Breast epithelium (tissue), 4 donors: ENCODE data around the gene DUSP16. TPM values are rescaled to one million over a fixed set of nuclear protein-coding genes. Genes with fewer than 3 reads are reported as not detected.
A peak's percentile ranks its signal among the peaks of the same experiment; 100 is the strongest.

Experiments used
- DNase-seq, 2 donors: peaks; one replicate each; pipeline ENCODE4 v3.0.0-alpha.2; 2019; ENCODE audit warnings: low spot score in 2 of 2
- H3K27ac ChIP-seq, 2 donors: fragments of 200-600 bp; sonication (generic) in 1 of 2; one replicate each; pipeline ENCODE4 v1.5.1; 2016 to 2019; ENCODE audit warnings: mild to moderate bottlenecking in 1 of 2
- H3K27me3 ChIP-seq, 2 donors: fragments of 200-600 bp; sonication (generic) in 1 of 2; one replicate each; pipeline versions ENCODE4 v1.5.1 to v1.6.0; 2017 to 2019; ENCODE audit warnings: control low read depth in 1 of 2, mild to moderate bottlenecking in 1 of 2
- H3K36me3 ChIP-seq: fragments of 200-600 bp; one replicate; pipeline ENCODE4 v1.5.1; 2019
- H3K4me1 ChIP-seq, 2 donors: fragments of 200-600 bp; sonication (generic); one replicate each; pipeline ENCODE4 v1.5.1; 2016 to 2019; ENCODE audit warnings: control low read depth in 1 of 2
- H3K4me3 ChIP-seq, 3 donors: fragments of 200-600 bp; sonication (generic); 1 replicate in 2 of 3; 2 replicates in 1 of 3; pipeline ENCODE4 v1.5.1; 2016 to 2019; ENCODE audit warnings: mild to moderate bottlenecking in 3 of 3, moderate library complexity in 2 of 3
- H3K9me3 ChIP-seq, 2 donors: fragments of 200-600 bp; sonication (generic) in 1 of 2; one replicate each; pipeline ENCODE4 v1.5.1; 2016 to 2019; ENCODE audit warnings: control low read depth in 1 of 2
- POLR2A ChIP-seq: fragments of 450-650 bp; IDR thresholded peaks from one replicate; pipeline ENCODE4 v1.6.1; 2016; ENCODE audit warnings: antibody characterized with exemption, mild to moderate bottlenecking, moderate library complexity
- POLR2AphosphoS5 ChIP-seq, 3 donors: sonication (generic); formaldehyde crosslinking; IDR thresholded peaks; one replicate each; pipeline ENCODE4 v1.6.1; 2017; ENCODE audit warnings: antibody characterized with exemption in 3 of 3
- intact Hi-C: fragments of 100-400 bp; cut with DNase I; formaldehyde crosslinking; loops from one replicate; pipeline ENCODE4 v1.15.1; 2023; ENCODE audit warnings: low total_unique reads
- total RNA-seq, 3 donors: library from RNA; depleted of rRNA; stranded (reverse); fragments of >200 nt; gene quantifications; one replicate each; pipeline ENCODE4 v1.1.0, GENCODE V29; 2016
- TF ChIP-seq, protein P1 (sequence below), 3 donors: fragments of 450-650 bp; IDR thresholded peaks; one replicate each; pipeline ENCODE4 v1.5.1; 2016 to 2017; ENCODE audit warnings: antibody characterized with exemption in 3 of 3, mild to moderate bottlenecking in 3 of 3, moderate library complexity in 3 of 3

The DUSP16 gene
- total RNA-seq, 3 donors from 2014 or later = 10.9 to 63.3 (median 61.0) TPM

- intact Hi-C loops = no loop called here
- Histone ChIP-seq H3K4me1 (peaks cover 0 to 3% of the 10 kb centered on the region in 2 donors), H3K27me3 (no peaks in the 10 kb centered on the region), H3K4me3 (peak overlapping the region in 1 of 3 donors; percentile 87), H3K9me3 (no peaks in the 10 kb centered on the region), H3K36me3 (no peaks in the 10 kb centered on the region), H3K27ac (peak overlapping the region in 1 of 2 donors; percentile 100)
- TF ChIP-seq, protein P1, sequence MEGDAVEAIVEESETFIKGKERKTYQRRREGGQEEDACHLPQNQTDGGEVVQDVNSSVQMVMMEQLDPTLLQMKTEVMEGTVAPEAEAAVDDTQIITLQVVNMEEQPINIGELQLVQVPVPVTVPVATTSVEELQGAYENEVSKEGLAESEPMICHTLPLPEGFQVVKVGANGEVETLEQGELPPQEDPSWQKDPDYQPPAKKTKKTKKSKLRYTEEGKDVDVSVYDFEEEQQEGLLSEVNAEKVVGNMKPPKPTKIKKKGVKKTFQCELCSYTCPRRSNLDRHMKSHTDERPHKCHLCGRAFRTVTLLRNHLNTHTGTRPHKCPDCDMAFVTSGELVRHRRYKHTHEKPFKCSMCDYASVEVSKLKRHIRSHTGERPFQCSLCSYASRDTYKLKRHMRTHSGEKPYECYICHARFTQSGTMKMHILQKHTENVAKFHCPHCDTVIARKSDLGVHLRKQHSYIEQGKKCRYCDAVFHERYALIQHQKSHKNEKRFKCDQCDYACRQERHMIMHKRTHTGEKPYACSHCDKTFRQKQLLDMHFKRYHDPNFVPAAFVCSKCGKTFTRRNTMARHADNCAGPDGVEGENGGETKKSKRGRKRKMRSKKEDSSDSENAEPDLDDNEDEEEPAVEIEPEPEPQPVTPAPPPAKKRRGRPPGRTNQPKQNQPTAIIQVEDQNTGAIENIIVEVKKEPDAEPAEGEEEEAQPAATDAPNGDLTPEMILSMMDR (IDR thresholded peaks at IDR 0.05) = no peak
- TF ChIP-seq POLR2A = no peak
- no peak for TF ChIP-seq POLR2AphosphoS5 (IDR thresholded peaks at IDR 0.05)
- DNase-seq = no peak
These were observed 4.4 kb downstream of the DUSP16 start for GRCh38 chr12:12558291-12558690.

DNA sequence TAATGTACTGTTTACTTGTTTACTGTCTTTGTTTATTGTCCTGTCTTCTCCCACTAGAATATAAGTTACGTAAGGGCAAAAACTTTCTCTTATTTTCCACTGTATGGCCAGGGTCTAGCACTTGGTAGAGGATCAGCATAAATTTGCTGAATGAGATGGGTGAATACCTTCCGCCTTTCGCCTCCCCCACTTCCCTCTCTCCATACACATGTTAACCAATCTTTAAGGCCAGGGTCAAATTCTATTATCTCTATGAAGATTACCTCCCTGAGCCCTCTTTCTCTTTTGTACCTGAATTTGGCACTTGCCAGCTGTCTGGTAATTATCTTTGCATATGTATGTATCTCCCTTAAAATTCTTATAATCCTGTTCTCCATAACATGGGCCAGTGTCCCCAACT lies 4.9 kb downstream of the DUSP16 start:
- no peak for DNase-seq
- Histone ChIP-seq H3K36me3 (no peaks in the 10 kb centered on the region), H3K27ac (no peak overlapping the region), H3K9me3 (no peaks in the 10 kb centered on the region), H3K27me3 (no peaks in the 10 kb centered on the region), H3K4me3 (no peak overlapping the region), H3K4me1 (no peaks in the 10 kb centered on the region)
- intact Hi-C loops = no loop called here
- no peak for TF ChIP-seq POLR2AphosphoS5 (IDR thresholded peaks at IDR 0.05)
- TF ChIP-seq, protein P1 (IDR thresholded peaks at IDR 0.05) = no peak
- TF ChIP-seq POLR2A = no peak

GRCh38 chr12:12555656-12556055 lies 7.0 kb downstream of the DUSP16 start:
- no peaks in the 10 kb centered on the region for H3K4me1 ChIP-seq
- H3K4me3 ChIP-seq = no peak overlapping the region
- H3K36me3 ChIP-seq = no peaks in the 10 kb centered on the region
- TF ChIP-seq POLR2A (no peak), POLR2AphosphoS5 (IDR thresholded peaks at IDR 0.05) (no peak)
- TF ChIP-seq, protein P1 (IDR thresholded peaks at IDR 0.05) = no peak
- no peak overlapping the region for H3K27ac ChIP-seq
- no peak for DNase-seq
- no peaks in the 10 kb centered on the region for H3K9me3 ChIP-seq
- intact Hi-C loops = no loop called here
- H3K27me3 ChIP-seq = no peaks in the 10 kb centered on the region

GRCh38 chr12:12553208-12553785 lies 9.4 kb downstream of the DUSP16 start:
- no peak for DNase-seq
- intact Hi-C loops = no loop called here
- no peaks in the 10 kb centered on the region for H3K36me3 ChIP-seq
- TF ChIP-seq, protein P1 (IDR thresholded peaks at IDR 0.05) = no peak
- no peak for TF ChIP-seq POLR2AphosphoS5 (IDR thresholded peaks at IDR 0.05)
- H3K27me3 ChIP-seq = no peaks in the 10 kb centered on the region
- H3K4me3 ChIP-seq = no peak overlapping the region
- H3K4me1 ChIP-seq = no peaks in the 10 kb centered on the region
- no peak overlapping the region for H3K27ac ChIP-seq
- H3K9me3 ChIP-seq = no peaks in the 10 kb centered on the region

DNA sequence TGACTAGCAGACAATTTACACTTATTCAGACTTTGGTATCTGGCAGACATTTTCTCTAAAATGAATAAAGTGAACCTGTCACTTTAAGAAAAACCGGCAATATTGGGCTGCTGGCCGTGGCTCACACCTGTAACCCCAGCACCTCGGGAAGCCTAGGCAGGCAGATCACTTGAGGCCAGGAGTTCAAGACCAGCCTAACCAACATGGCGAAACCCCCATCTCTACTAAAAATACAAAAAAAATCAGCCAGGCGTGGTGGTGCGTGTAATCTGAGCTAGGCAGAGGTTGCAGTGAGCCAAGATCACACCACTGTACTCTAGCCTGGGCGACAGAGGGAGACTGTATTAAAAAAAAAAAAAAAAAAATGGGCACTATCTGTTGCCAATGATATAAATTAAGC lies 11.5 kb downstream of the DUSP16 start:
- no peak for TF ChIP-seq POLR2AphosphoS5 (IDR thresholded peaks at IDR 0.05)
- TF ChIP-seq POLR2A = no peak
- TF ChIP-seq, protein P1 (IDR thresholded peaks at IDR 0.05) = no peak

More for the DNA sequence above, 11.5 kb downstream of the DUSP16 start:
- H3K4me1 ChIP-seq = no peaks in the 10 kb centered on the region
- no peaks in the 10 kb centered on the region for H3K36me3 ChIP-seq
- H3K4me3 ChIP-seq = no peak overlapping the region
- no peaks in the 10 kb centered on the region for H3K27me3 ChIP-seq
- H3K9me3 ChIP-seq = no peaks in the 10 kb centered on the region
- intact Hi-C loops = no loop called here
- no peak overlapping the region for H3K27ac ChIP-seq
- DNase-seq = no peak
